GM12878 (cell line): ENCODE measurements around the gene PLPP6. TPM values are rescaled to one million over a fixed set of nuclear protein-coding genes. Genes with fewer than 3 reads are reported as not detected.

ENCODE experiments used
- CEBPB ChIP-seq, 2 experiments: fragments of 150-350 bp in 1 of 2; IDR thresholded peaks; 2 replicates each; pipeline ENCODE4 v1.6.1; 2012 to 2014; ENCODE audit warnings: low read depth in 2 of 2, low read length in 2 of 2, borderline replicate concordance in 1 of 2, inconsistent platforms in 1 of 2
- CHD1 ChIP-seq: IDR thresholded peaks from 2 replicates; pipeline ENCODE4 v1.6.1; 2012; ENCODE audit warnings: low read depth, low read length, improper control_type of control experiment
- FOXK2 ChIP-seq: fragments of 450-650 bp; IDR thresholded peaks from 2 replicates; pipeline ENCODE4 v1.6.1; 2017; ENCODE audit warnings: mild to moderate bottlenecking, moderate library complexity
- HDAC2 ChIP-seq: fragments of 200-600 bp; sonication (generic); IDR thresholded peaks from 2 replicates; pipeline ENCODE4 v1.6.1; 2017
- JUNB ChIP-seq: IDR thresholded peaks from 2 replicates; pipeline ENCODE4 v1.6.1; 2016; ENCODE audit warnings: antibody characterized with exemption, mild to moderate bottlenecking
- LARP7 ChIP-seq: fragments of 450-650 bp; IDR thresholded peaks from 2 replicates; pipeline ENCODE4 v1.6.1; 2017; ENCODE audit warnings: mild to moderate bottlenecking
- MTA2 ChIP-seq: fragments of 450-650 bp; IDR thresholded peaks from 2 replicates; pipeline ENCODE4 v1.6.1; 2016; ENCODE audit warnings: low read depth, mild to moderate bottlenecking, moderate library complexity
- MYC ChIP-seq: IDR thresholded peaks from 2 replicates; pipeline ENCODE4 v1.6.1; 2011; ENCODE audit warnings: mild to moderate bottlenecking, low read length, moderate library complexity, inconsistent platforms; ENCODE audit not compliant: insufficient read depth, insufficient replicate concordance, insufficient read length, severe bottlenecking
- NR2C2 ChIP-seq: IDR thresholded peaks from 2 replicates; pipeline ENCODE4 v1.6.1; 2011; ENCODE audit warnings: borderline replicate concordance, low read depth; ENCODE audit not compliant: control insufficient read depth, insufficient read length
- PKNOX1 ChIP-seq: fragments of 450-650 bp; IDR thresholded peaks from 2 replicates; pipeline ENCODE4 v1.6.1; 2016; ENCODE audit warnings: mild to moderate bottlenecking
- RAD21 ChIP-seq: IDR thresholded peaks from 2 replicates; pipeline ENCODE4 v1.6.1; 2011; ENCODE audit warnings: mild to moderate bottlenecking, low read depth, low read length, moderate library complexity; ENCODE audit not compliant: insufficient read depth
- SMAD5 ChIP-seq: IDR thresholded peaks from 2 replicates; pipeline ENCODE4 v1.6.1; 2016; ENCODE audit warnings: antibody characterized with exemption, low read depth
- STAT1 ChIP-seq: fragments of 450-650 bp; conservative IDR thresholded peaks from 2 replicates; pipeline ENCODE4 v1.6.1; 2014; ENCODE audit warnings: antibody characterized with exemption, mild to moderate bottlenecking
- SUPT20H ChIP-seq: IDR thresholded peaks from 2 replicates; pipeline ENCODE4 v1.6.1; 2011; ENCODE audit warnings: low read depth, mild to moderate bottlenecking, low read length, moderate library complexity, borderline replicate concordance; ENCODE audit not compliant: control insufficient read depth
- TBL1XR1 ChIP-seq: IDR thresholded peaks from 2 replicates; pipeline ENCODE4 v1.6.1; 2012; ENCODE audit warnings: low read depth, low read length, improper control_type of control experiment
- ZNF622 ChIP-seq: fragments of 450-650 bp; IDR thresholded peaks from 2 replicates; pipeline ENCODE4 v1.6.1; 2017; ENCODE audit warnings: mild to moderate bottlenecking, inconsistent platforms
- polyA plus RNA-seq, 11 experiments: library from polyadenylated mRNA; depleted of rRNA in 4 of 11; unstranded in 6 of 11; stranded (reverse) in 5 of 11; fragments of >200 nt; fragmentation: Nextera tagmentation in 4 of 11; fragmentation: Illumina TruSeq in 1 of 11; extraction: Ambion mirVana in 4 of 11; extraction: Trizol in 1 of 11; gene quantifications; 1 replicate in 1 of 11; 2 replicates in 10 of 11; pipeline versions ENCODE4 v1.2.1 to v1.2.3, GENCODE V29; 2011 to 2016; ENCODE audit warnings: inconsistent platforms in 2 of 11, missing spikeins in 2 of 11, low read depth in 1 of 11
- total RNA-seq, 4 experiments: library from RNA; depleted of rRNA in 3 of 4; stranded (reverse); fragments of >200 nt in 3 of 4; fragmentation: Illumina TruSeq in 1 of 4; extraction: Trizol in 1 of 4; gene quantifications; 2 replicates each; pipeline versions ENCODE4 v1.2.1 to v1.2.3, GENCODE V29; 2013 to 2021
- TF ChIP-seq, protein P1 (sequence below): fragments of 450-650 bp; IDR thresholded peaks from 2 replicates; pipeline ENCODE4 v1.6.1; 2016; ENCODE audit warnings: mild to moderate bottlenecking, moderate library complexity, borderline replicate concordance
- TF ChIP-seq, protein P2 (sequence below): fragments of 450-650 bp; IDR thresholded peaks from 2 replicates; pipeline ENCODE4 v1.6.1; 2018; ENCODE audit warnings: borderline replicate concordance, mild to moderate bottlenecking; ENCODE audit not compliant: partially characterized antibody
- TF ChIP-seq, protein P3 (sequence below): fragments of 450-650 bp; IDR thresholded peaks from 2 replicates; pipeline ENCODE4 v1.6.1; 2017; ENCODE audit warnings: mild to moderate bottlenecking

PLPP6 gene
- total and polyA plus RNA-seq, 10 of the 15 experiments (the other 5 are each of a cell fraction or from before 2014, with no cell fraction given) = 1.6 to 11.3 (median 6.9) TPM

DNA sequence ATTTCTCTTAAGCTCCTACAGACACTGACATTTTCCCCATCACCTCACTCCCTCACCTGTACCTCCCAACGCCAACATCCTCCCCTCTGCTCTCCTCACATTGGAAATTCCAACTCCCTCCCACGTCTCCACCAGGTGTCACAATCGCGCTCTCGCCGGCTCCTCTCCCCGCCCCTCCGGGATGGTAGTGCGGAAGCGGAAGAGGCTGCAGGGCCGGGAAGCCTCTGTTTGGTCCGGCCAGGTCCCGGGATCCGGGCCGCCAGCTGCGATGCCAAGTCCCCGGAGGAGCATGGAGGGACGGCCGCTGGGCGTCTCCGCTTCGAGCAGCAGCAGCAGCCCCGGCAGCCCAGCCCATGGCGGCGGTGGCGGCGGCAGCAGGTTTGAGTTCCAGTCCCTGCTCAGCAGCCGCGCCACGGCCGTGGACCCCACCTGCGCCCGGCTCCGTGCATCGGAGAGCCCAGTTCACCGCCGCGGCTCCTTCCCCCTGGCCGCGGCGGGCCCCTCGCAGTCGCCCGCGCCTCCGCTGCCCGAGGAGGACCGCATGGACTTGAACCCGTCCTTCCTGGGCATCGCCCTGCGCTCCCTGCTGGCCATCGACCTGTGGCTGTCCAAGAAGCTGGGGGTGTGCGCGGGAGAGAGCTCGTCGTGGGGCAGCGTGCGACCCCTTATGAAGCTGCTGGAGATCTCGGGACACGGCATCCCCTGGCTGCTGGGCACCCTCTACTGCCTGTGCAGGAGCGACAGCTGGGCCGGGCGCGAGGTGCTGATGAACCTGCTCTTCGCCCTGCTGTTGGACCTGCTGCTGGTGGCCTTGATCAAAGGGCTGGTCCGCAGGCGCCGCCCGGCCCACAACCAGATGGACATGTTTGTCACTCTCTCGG lies at the start of gene PLPP6 (continued):
- TF ChIP-seq FOXK2 (no peak), MTA2 (peak; percentile 29; the same call in 1 of the 2 replicates), CEBPB (IDR thresholded peaks at IDR 0.05; ENCODE audit: borderline replicate concordance in 1 of 2, low read depth in 2 of 2, low read length in 2 of 2) (no peak), STAT1 (no peak), PKNOX1 (no peak), MYC (no peak), RAD21 (peak; percentile 65), HDAC2 (no peak), JUNB (no peak), LARP7 (peak; percentile 77), NR2C2 (no peak), ZNF622 (no peak), TBL1XR1 (0 out of 2 replicates have a peak, but pooled peaks have one; percentile 45), CHD1 (peak; percentile 62; the same call in 1 of the 2 replicates), SMAD5 (peak; percentile 46; the same call in 1 of the 2 replicates), SUPT20H (no peak)
- TF ChIP-seq, protein P1, sequence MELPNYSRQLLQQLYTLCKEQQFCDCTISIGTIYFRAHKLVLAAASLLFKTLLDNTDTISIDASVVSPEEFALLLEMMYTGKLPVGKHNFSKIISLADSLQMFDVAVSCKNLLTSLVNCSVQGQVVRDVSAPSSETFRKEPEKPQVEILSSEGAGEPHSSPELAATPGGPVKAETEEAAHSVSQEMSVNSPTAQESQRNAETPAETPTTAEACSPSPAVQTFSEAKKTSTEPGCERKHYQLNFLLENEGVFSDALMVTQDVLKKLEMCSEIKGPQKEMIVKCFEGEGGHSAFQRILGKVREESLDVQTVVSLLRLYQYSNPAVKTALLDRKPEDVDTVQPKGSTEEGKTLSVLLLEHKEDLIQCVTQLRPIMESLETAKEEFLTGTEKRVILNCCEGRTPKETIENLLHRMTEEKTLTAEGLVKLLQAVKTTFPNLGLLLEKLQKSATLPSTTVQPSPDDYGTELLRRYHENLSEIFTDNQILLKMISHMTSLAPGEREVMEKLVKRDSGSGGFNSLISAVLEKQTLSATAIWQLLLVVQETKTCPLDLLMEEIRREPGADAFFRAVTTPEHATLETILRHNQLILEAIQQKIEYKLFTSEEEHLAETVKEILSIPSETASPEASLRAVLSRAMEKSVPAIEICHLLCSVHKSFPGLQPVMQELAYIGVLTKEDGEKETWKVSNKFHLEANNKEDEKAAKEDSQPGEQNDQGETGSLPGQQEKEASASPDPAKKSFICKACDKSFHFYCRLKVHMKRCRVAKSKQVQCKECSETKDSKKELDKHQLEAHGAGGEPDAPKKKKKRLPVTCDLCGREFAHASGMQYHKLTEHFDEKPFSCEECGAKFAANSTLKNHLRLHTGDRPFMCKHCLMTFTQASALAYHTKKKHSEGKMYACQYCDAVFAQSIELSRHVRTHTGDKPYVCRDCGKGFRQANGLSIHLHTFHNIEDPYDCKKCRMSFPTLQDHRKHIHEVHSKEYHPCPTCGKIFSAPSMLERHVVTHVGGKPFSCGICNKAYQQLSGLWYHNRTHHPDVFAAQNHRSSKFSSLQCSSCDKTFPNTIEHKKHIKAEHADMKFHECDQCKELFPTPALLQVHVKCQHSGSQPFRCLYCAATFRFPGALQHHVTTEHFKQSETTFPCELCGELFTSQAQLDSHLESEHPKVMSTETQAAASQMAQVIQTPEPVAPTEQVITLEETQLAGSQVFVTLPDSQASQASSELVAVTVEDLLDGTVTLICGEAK = peak; percentile 85
- TF ChIP-seq, protein P2, sequence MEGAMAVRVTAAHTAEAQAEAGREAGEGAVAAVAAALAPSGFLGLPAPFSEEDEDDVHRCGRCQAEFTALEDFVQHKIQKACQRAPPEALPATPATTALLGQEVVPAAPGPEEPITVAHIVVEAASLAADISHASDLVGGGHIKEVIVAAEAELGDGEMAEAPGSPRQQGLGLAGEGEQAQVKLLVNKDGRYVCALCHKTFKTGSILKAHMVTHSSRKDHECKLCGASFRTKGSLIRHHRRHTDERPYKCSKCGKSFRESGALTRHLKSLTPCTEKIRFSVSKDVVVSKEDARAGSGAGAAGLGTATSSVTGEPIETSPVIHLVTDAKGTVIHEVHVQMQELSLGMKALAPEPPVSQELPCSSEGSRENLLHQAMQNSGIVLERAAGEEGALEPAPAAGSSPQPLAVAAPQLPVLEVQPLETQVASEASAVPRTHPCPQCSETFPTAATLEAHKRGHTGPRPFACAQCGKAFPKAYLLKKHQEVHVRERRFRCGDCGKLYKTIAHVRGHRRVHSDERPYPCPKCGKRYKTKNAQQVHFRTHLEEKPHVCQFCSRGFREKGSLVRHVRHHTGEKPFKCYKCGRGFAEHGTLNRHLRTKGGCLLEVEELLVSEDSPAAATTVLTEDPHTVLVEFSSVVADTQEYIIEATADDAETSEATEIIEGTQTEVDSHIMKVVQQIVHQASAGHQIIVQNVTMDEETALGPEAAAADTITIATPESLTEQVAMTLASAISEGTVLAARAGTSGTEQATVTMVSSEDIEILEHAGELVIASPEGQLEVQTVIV = peak; percentile 75
- TF ChIP-seq, protein P3, sequence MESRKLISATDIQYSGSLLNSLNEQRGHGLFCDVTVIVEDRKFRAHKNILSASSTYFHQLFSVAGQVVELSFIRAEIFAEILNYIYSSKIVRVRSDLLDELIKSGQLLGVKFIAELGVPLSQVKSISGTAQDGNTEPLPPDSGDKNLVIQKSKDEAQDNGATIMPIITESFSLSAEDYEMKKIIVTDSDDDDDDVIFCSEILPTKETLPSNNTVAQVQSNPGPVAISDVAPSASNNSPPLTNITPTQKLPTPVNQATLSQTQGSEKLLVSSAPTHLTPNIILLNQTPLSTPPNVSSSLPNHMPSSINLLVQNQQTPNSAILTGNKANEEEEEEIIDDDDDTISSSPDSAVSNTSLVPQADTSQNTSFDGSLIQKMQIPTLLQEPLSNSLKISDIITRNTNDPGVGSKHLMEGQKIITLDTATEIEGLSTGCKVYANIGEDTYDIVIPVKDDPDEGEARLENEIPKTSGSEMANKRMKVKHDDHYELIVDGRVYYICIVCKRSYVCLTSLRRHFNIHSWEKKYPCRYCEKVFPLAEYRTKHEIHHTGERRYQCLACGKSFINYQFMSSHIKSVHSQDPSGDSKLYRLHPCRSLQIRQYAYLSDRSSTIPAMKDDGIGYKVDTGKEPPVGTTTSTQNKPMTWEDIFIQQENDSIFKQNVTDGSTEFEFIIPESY = no peak
